HG03060 (cell line): ENCODE data around the gene SLC6A2.
"Not testable (repeated sequence)": the region's sequence is repeated elsewhere in the genome, so short reads cannot be mapped to it uniquely, and the experiment has no call there.

Source experiments
- ATAC-seq: cut with Tn5 transposase; IDR thresholded peaks from one replicate; pipeline ENCODE4 v1.9.1; 2021; ENCODE audit warnings: low read depth, moderate number of reproducible peaks; ENCODE audit not compliant: unreplicated experiment

SLC6A2 gene

GRCh38 chr16:55703003-55704001, 47.5 kb downstream of the SLC6A2 start:
- ATAC-seq, result no peak

GRCh38 chr16:55706739-55707384, 51.1 kb downstream of the SLC6A2 start:
- no peak for ATAC-seq

- no peak for ATAC-seq
Observed at GRCh38 chr16:55709801-55710200, 54.0 kb downstream of the SLC6A2 start.

- ATAC-seq, result no peak
Observed at GRCh38 chr16:55710466-55710865, 54.7 kb downstream of the SLC6A2 start.

- ATAC-seq, result peak; percentile 76
Observed at GRCh38 chr16:55711959-55712876, 56.4 kb downstream of the SLC6A2 start.

GRCh38 chr16:55713103-55713502, 57.3 kb downstream of the SLC6A2 start:
- no peak for ATAC-seq

DNA sequence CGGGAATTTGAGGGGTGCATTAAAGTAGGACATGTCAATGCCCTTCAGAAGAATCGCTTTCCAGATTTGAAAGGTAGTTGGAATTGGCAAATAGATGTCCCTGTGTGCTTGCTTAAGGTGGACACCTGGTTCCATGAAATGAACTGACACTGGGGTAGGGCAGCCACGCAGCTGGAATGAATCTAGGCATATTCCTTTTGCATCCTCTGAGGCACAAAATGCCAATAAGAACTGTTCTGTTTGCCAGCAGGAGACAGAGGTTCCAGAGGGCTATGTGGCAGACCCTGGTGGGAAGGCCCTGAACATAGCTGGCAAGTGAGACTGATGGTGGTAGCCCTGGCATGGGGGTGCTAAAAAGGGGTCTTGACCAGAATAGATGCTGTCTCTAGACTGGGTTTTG, 61.5 kb downstream of the SLC6A2 start:
- no peak for ATAC-seq

GRCh38 chr16:55725055-55725777, 69.4 kb downstream of the SLC6A2 start:
- ATAC-seq, result no peak

GRCh38 chr16:55728797-55729196, 73.0 kb downstream of the SLC6A2 start:
- no peak for ATAC-seq

GRCh38 chr16:55730115-55730514, 74.3 kb downstream of the SLC6A2 start:
- no peak for ATAC-seq

GRCh38 chr16:55732496-55732895, 76.7 kb downstream of the SLC6A2 start:
- ATAC-seq, result no peak

GRCh38 chr16:55734665-55735064, 78.9 kb downstream of the SLC6A2 start:
- no peak for ATAC-seq

DNA sequence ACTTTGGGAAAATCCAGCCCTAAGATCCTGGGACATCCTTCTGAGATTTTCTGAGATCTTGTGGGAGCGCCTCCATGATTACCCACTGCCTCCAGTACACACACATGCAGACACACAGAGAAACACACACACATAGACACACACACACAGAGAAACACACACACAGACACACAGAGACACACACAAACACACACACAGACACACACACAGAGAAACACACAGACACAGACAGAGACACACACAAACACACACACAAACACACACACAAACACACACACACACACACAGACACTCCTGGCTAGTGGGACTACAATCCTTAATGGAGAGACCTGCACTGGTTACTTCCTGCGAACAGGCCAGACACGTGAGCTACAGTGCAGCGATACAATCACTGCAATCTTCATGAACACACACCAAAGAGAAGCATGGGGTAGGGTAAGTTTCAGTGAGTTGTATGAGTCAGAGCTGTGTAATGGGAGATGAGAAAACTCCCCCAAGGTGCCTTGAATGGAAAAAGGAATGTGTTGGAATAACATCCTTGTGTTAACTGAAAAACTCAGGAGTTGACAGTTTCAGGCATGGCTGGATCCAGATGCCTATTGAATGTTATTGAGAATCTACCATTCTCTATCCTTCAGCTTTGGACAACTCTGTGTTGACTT, 79.5 kb downstream of the SLC6A2 start:
- ATAC-seq, result no peak

DNA sequence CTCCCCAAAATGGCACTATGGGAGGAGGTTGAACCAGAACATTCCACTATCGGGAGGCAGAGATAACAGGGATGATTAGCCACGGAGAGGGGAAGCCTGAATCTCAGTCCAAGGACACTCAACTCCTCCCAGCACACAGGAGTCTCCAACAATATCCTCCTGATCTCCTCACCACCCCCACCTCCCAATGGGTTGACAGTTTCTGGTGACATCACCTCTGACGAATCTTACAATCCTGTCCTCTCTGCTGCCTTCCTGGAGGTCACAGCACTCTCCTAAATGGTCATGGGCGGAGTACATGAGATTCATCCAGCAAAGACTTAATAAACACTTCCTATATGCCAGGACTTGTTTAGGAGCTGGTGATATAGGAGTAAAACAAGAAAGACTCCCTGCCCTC, 80.9 kb downstream of the SLC6A2 start:
- ATAC-seq, result no peak

- ATAC-seq, result no peak
Observed at GRCh38 chr16:55737318-55737717, 81.5 kb downstream of the SLC6A2 start.

DNA sequence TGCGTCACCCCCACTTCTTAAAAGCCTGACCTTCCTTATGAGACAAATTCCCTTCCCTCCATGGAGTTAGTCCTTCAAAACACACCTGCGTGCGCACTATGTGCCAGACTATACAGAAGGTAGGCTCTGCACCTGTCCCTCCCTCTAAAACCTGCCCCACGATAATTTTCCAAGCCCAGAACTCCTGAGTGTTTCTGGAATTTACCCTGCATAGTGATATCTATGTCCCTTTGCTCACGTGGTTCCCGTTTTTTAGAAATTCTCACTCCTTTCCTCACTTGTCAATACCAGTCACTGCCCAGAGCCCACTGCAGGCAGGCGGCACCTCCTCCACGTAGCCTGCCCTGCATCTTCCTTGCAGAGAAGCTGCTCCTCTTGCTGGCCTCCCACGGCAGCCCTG, 82.2 kb downstream of the SLC6A2 start:
- no peak for ATAC-seq

GRCh38 chr16:55746081-55746480, 90.3 kb downstream of the SLC6A2 start:
- no peak for ATAC-seq

GRCh38 chr16:55747785-55748184, 92.0 kb downstream of the SLC6A2 start:
- ATAC-seq, result no peak

DNA sequence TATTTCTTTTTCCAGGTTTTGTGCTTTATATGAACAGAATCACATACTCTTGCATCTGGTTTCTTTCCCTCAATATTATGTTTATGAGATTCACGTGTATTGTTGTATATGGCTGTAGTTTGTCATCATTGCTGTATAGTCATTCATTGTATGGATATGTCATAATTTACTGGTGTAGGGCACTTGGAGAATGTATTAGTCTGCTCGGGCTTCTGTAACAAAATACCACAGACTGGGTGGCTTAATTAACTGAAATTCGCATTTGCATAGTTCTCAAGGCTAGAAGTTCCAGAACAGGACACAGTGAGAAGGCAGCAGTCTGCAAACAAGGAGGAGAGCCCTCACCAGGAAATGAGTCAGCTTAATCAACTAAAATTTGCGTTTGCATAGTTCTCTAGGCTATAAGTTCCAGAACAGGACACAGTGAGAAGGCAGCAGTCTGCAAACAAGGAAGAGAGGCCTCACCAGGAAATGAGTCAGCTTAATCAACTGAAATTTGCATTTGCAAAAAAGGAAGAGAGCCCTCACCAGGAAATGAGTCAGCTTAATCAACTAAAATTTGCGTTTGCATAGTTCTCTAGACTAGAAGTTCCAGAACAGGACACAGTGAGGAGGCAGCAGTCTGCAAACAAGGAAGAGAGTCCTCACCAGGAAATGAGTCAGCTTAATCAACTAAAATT, 96.8 kb downstream of the SLC6A2 start:
- ATAC-seq, result not testable (repeated sequence)
